GM21825 (cell line): Measurements from ENCODE around the gene CENPM.
"Not testable (repeated sequence)": the region's sequence is repeated elsewhere in the genome, so short reads cannot be mapped to it uniquely, and the experiment has no call there.

ENCODE experiments used
- ATAC-seq: cut with Tn5 transposase; IDR thresholded peaks from one replicate; pipeline ENCODE4 v1.9.1; 2021; ENCODE audit warnings: mild to moderate bottlenecking, moderate library complexity; ENCODE audit not compliant: unreplicated experiment

CENPM gene

GRCh38 chr22:41966607-41967240, 19.8 kb upstream of the CENPM start:
- no peak for ATAC-seq

DNA sequence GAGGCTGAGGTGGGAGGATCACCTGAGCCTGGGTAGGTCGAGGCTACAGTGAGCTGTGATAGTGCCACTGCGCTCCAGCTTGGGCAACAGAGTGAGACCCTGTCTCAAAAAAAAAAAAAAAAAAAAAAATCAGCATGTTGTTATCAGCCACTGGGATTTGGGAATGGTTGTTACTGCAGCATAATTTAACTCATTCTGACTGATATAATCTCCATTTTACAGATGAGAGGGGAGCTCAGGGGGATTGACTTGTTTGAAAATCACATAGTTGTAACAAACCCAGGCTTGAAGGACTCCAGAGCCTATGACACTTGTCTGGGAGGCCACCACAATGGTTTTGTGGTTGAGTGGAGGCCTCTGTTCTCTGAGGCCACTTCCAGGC, 19.3 kb upstream of the CENPM start:
- ATAC-seq, result no peak

DNA sequence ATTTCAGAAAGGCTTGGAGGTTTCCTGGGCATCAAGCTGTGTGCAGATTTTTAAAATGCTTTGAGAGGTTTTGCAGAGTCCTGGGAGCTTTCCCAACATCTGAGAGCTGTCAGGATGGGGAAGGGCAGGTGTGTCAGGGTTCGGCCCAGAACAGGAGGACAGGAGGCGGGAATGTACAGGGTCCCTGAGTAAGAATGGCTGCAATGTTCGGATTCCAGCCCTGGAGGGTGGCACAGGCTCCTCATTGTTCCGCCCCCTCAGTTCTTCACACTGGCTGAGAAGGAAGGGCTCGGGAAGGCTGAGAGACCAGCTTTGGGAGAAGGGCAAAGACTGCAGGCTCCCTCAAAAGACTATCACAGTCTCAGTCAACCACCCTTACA, 17.1 kb upstream of the CENPM start:
- no peak for ATAC-seq

DNA sequence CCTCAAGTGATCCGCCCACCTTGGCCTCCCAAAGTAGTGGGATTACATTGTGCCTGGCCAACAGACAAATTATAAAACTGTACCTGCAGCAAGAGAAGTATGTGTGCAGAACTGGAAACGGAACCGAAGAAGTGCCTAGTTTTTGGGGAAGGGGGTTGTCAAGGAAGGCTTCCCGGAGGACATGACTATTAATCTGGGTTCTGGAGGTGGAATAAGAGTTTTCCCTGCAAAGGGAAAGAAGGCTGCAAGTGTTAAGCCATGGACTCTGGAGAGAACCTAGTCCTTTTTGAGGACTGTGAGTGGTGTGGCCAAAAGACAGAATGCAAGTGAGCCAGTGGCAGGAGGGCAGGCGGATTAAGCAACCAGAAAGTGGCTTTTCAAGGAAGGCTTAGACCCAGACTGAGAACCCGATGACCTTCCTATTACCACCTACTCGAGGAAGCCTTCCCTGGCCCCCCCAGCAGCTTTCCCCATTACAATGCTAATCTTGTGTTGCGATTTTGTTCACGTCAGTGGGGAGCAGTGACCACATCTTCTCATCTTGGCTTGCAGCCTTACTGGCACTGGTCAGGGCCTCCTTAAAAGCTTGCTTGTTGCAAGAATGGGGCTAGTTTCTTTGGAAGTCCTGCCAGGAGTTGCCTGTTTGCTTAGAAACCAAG, 16.6 kb upstream of the CENPM start:
- ATAC-seq, result no peak

DNA sequence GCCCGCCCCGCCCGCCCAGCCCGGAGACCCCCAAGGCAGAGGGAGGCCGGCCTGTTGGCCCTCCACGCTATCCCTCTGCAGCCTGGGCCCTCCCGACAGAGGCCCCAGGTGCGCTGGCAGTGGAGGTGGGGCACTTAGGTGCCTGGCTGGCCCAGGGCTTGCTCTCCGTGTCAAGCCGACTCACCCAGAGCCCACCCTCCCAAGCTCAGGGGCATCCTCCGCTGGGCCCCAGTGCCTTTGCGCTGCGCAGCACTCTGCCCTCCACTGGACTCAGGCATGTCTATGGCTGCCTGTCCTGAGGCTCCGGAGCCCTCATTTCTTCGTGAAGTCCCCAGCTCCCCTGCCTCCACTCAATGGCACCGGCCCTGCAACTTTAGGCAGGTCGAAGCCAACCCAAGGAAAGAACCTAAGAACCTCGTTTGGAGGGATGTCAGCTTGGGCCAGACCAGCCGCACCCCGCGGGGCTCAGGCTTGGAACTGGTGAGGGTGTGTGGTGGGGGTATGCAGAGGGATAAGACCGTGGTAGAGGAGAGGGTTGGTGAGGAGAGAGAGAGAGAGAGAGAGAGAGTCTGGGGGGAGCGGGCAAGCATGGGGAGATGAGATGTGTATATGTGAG, 11.1 kb upstream of the CENPM start:
- no peak for ATAC-seq

GRCh38 chr22:41952713-41953112, 5.8 kb upstream of the CENPM start:
- ATAC-seq, result no peak

GRCh38 chr22:41951898-41952474, 5.0 kb upstream of the CENPM start, which contains the start of gene SMIM45:
TSS of gene SMIM45 (plus strand) at chr22:41952150.
- no peak for ATAC-seq

DNA sequence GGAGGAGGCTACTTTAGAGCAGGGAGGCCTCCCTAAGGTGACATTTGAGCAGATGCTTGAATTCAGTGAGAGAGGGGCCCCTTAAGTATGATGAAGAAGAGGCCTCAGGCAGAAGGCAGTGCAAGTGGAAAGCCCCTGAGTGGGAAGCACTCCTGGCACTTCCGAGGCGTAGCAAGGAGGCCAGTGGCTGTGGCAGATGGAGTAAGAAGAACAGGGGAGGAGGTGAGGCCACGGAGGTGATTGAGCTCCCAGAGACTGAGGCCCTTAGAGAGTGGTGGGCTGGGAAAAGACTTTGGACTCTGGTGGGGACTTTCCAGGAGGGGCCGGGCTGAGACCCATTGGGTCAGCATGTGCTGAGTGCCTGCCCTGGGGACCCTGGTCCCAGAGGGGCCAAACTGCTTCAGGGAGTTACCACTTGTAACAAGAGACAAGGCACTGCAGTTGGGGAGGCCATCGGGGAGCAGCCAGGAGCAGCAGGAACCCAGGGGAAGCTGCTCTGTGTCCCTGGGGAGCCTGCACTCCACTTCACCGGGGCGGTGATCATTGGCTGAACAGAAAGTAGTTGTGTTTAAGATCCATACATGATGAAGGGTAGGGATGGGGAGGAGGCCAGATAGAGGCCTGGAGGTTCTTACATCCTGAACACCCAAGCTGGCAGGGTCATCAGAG, 2.5 kb upstream of the CENPM start:
- no peak for ATAC-seq

GRCh38 chr22:41948928-41949296, 2.0 kb upstream of the CENPM start:
- not testable (repeated sequence) for ATAC-seq

DNA sequence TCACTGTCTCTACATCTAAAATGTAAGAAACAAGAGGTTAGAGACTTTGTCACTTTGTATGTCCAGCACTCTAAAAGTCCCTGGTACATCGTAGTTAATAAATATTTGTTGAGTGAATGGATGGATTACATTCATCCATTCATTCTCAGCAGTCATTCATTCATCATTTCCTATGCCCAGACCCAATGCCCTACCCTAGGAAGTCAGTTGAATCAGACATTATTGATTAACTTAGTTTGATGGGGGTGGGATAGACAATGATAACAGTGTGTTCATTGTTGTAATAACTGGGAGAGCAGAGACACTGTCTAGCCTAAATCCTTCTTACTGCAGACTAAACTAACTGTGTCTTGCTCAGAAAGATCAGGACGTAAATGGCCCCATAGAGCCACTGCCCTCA, 1.2 kb upstream of the CENPM start:
- ATAC-seq, result no peak

DNA sequence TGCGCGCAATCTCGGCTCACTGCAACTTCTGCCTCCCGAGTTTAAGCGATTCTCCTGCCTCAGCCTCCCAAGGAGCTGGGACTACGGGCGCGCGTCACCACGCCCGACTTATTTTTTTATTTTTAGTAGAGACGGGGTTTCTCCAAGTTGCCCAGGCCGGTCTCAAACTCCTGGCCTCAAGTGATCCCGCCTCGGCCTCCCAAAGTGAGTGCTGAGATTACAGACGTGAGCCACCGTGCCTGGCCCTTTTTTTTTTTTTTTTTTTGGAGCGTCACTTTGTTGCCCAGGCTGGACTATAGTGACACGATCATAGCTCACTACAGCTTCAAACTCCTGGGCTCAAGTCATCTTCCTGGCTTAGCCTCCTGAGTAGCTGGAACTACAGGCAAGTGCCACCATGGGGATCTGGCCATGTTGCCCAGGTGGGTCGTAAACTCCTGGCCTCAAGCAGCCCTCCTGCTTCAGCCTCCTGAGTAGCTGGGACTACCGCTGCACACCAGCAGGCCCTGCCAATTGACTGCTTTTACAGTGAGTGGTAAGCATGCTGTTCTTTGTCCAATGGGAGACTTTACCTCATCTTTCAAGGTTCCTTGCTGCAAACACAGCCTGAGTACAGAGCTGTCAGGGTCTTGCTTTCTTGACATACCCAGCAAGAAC, 600 bp upstream of the CENPM start:
- no peak for ATAC-seq

DNA sequence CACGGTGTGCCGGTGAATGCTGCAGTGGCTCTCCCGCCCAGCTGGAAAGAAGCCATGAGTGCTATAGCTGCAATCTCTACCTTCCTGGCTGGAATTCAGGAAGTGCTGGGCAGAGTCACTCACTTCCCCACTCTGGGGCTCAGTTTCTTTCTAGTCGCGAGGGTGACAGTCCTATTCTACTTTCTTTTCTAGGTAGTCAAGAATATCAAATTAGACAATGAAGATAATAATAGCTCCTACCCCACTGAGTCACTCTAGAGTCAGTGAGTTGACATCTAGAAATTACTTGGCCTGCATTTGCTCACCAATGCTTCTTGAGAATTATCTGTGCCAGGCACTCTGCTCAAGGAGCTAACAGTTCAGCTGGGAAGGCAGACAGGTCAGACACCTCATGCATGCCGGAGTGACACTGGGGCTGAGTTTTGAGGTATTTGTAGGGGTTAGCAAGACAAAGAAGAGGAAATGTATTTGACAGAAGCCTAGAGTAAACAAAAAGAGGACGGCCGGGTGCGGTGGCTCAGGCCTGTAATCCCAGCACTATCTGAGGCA, 3.2 kb downstream of the CENPM start:
- no peak for ATAC-seq

- peak; percentile 34 for ATAC-seq
Observed at GRCh38 chr22:41940832-41941765, 5.9 kb downstream of the CENPM start.

DNA sequence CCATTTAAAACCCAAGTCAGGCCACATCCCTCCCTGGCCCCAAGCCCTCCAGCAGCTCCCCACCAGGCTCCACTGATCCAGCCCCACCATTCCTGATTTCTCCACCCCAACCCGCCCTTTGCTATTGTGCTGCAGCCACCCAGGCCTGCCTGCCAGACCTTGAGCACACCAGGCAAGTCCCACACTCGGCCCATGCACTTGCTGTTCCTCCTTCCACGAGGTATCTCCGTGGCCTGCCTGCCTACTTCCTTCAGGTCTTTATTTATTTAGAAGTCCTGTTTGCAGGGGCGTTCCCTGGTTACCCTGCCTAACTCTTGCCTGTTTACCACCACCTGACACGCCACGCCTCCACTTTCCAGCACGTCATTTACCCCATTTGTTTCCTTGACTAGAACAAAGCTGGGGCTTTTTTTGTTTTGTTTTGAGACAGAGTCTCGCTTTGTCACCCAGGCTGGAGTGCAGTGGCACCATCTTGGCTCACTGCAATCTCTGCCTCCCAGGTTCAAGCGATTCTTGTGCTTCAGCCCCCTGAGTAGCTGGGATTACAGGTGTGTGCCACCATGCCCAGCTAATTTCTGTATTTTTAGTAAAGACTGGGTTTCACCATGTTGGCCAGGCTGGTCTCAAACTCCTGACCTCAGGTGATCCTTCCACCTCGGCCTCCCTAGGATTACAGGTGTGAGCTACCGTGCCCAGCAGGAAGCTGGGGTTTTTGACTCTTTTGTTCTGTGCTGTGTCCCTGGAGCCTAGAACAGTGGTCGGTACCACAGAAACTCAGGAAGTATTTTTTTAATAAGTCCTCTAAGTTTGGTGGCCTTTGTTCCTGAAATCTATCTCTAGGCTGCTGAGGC, 6.7 kb downstream of the CENPM start:
- peak; percentile 47 for ATAC-seq

- ATAC-seq, result no peak
Observed at GRCh38 chr22:41936894-41937169, 10.1 kb downstream of the CENPM start.

DNA sequence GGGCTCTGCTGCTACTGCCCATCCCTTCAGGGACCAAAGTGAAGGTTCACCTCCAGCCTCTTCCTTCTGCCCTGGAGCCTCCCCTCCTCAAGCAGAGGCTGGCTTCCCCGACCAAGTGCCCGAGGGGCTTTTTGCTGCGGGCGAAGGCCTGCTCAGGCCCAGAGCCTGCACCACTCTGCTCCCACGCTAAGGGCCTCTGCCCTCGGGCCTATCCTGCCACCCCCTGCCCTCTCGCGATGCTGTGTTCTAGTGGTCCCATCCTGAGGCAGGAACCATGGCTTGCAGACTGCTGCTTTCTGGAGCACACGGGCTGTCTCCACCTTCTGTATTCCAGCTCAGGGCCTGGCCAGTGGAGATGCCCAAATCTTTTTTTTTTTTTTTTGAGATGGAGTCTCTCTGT, 11.4 kb downstream of the CENPM start:
- ATAC-seq, result no peak

GRCh38 chr22:41935015-41935351, 12.0 kb downstream of the CENPM start:
- ATAC-seq, result no peak

- no peak for ATAC-seq
Observed at GRCh38 chr22:41934284-41935014, 12.5 kb downstream of the CENPM start.
